HCEC 1CT (cell line): ENCODE measurements around the gene CACNA1H.

Experiments
- DNase-seq: peaks from one replicate; pipeline ENCODE4 v3.0.0-alpha.2; 2017

The CACNA1H gene

GRCh38 chr16:1152651-1153259, at the start of gene CACNA1H:
Gene CACNA1H (plus strand): TSS chr16:1153106. CDS start chr16:1153738, 632 bp downstream.
- DNase-seq: no peak

DNA sequence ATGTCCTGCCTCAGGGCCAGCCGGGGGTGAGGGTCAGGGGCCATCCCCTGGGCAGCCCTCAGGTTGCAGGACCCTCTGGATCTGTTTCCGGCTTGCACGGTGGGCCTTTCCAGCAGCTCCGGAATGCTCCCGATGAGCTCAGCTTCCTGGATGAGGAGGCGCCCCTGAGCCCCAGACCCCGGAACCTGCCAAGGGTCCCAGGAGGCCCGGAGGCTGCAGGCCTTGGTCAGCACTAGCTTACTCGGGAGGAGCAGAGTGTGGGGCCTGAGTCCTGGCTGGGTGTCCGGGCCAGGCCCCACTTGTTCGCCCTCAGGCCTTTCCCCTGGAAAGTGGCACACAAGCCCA, 49.3 kb upstream of the CACNA1H start:
- no peak for DNase-seq

- peak; percentile 22 for DNase-seq
Observed at GRCh38 chr16:1105888-1106620, 46.9 kb upstream of the CACNA1H start.

DNA sequence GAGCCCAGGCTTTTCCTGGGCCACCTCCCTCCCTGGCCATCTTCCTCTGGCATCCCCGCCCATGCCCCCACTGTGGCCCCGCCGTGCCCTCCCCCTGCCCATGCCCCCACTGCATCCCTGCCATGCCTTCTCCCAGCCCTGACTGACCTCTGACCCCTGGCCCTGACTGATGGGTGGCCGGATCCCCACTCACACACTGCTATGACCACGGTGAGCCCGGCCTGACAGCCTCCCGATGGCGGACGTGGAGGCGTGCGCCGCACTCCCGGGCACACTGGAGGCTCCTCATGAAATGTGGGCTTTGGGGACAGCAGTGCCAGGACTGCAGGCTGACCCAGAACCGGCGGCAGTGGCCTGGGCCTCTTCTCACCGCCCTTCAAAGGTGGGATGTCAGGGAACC, 46.2 kb upstream of the CACNA1H start:
- no peak for DNase-seq

DNA sequence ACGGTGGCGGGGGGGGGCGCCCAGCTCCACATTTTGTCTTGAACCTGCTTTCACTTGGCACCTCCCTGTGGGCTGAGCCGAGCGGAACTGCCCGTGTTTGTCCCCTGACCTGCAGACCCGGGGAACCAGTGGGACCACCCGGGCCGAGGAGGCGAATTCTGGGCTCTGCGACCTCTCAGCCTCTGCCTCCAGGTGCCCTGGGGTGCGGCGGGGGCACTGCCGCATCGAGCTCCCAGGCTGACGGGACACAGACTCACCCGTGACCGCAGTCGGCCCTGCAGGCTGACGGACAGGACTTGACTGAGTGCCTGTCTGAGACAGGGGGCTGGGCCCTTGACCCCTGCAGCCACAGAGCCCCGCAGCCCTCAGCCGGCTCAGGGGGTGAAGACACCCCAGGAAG, 45.8 kb upstream of the CACNA1H start:
- DNase-seq: no peak

DNA sequence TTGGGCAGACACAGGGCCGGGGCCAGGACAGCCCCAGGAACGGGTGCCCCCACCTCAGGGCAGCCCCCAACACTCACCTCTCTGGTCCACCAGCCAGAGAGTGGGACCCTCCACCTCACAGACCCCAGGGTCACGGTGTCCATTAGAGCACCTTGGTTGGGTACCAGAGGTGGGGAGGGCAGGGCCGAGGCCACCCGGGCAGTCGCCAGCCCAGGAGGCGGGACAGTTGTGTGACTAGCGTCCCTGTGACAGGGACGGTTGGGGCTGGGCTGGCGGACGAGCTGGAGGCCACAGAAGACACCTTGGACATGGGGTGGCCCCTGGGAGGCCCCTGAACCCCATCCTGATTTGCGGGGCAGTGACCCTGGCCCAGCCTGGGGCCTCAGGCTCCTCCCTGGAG, 45.2 kb upstream of the CACNA1H start:
- no peak for DNase-seq

DNA sequence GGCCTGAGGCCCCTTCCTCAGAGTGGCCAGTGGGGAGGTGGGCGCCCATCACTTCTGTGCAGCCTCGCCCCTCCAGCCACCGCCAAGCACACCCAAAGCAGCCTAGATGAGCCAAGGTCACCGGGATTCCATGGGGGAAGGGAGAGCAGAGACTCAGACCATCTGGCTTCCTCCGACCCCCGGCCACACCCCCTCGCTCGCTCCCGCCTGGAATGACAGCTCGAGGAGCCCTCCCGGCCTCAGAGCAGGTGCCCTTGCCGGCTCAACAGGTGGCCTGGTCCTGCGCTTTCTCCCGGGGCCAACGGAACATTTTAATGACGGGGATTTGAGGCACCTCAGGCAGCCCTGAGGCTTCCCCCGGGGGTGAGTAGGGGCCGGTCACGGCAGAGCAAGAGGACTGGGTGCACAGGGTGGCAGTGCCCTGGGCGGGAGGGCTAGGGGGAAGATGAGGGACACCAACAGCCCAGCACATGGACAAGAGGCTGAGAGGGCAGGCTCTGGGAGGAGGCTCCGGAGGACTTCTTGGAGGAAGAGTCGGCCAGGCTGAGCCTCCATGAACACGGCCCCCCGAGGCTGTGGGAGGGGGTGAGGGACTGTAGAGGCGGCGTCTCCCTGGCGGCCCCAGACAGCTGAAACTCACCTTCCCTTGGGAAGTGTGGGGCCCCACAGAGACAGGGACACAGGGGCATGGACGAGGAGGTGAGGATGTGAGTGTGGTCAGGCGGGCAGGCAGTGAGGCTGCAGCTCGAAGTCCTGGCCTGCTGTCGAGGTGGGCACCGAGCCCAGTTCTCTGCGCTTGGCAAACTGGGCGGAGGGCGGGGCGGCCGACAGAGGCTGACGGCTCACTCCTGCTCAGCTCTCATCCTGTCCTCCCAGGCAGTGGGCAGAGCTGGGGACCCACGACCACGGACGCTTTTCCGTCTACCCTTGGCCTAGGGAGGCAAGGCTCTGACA, 44.3 kb upstream of the CACNA1H start:
- no peak for DNase-seq

DNA sequence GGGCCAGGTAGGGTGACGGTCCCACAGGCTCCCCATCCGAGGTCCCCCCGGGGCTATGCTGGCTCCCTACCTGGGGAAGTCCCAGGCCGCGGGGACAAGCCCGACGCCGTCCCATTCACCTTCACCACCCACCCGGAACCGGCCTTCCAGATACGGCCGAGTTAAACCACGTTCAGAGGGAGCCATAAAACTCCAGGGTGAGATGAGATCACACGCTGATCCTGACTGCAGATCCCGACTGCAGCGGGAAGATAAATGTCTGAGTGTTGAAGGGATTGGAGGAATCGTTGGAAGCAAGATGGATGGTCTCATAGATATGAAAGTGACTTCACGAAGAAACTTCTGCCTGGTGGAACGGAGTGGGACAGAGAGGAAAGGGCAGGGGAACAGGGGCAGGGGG, 43.3 kb upstream of the CACNA1H start:
- no peak for DNase-seq

- no peak for DNase-seq
Observed at GRCh38 chr16:1112506-1113184, 40.3 kb upstream of the CACNA1H start.

- DNase-seq: no peak
Observed at GRCh38 chr16:1113489-1113888, 39.4 kb upstream of the CACNA1H start.

DNA sequence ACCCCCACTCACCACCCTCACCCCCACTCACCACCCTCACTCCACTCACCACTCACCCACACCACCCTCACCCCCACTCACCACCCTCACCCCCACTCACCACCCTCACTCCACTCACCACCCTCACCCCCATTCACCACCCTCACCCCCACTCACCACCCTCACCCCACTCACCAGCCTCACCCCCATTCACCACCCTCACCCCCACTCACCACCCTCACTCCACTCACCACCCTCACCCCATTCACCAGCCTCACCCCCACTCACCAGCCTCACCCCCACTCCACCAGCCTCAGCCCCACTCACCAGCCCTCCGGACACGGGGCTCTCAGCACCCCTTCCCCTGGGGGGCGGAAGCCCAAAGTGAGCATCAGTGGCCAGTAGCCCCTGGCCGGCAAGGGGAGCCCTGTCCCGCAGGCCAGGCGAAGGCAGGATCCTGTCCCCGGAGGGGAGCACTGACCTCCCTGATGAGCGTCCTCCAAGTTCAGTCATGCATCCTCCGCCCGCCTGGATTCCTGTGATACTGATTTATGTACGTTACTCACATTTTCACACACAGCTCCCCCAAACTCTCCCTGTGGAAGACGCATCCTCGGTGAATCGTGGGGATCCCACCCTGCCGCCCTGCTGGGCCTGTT, 38.9 kb upstream of the CACNA1H start:
- no peak for DNase-seq

DNA sequence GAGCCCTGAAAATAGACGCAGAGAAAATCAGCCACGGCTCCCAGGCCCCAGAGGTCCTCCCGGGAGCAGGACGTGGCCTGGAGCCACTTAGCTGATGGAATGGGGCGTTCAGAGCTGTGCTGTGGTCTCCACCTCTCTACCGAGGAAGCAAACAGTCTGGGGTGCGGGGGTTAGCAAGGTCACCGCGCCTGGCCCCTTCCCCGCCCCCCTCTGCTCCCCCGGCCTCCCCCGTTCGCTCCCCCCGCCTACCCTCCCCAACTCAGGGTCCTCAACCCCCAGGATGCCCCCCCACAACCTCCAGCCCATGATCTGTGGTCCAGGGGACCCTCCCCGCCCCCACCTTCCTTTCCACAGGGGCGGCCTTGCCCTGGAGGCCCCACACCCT, 36.2 kb upstream of the CACNA1H start:
- DNase-seq: no peak

DNA sequence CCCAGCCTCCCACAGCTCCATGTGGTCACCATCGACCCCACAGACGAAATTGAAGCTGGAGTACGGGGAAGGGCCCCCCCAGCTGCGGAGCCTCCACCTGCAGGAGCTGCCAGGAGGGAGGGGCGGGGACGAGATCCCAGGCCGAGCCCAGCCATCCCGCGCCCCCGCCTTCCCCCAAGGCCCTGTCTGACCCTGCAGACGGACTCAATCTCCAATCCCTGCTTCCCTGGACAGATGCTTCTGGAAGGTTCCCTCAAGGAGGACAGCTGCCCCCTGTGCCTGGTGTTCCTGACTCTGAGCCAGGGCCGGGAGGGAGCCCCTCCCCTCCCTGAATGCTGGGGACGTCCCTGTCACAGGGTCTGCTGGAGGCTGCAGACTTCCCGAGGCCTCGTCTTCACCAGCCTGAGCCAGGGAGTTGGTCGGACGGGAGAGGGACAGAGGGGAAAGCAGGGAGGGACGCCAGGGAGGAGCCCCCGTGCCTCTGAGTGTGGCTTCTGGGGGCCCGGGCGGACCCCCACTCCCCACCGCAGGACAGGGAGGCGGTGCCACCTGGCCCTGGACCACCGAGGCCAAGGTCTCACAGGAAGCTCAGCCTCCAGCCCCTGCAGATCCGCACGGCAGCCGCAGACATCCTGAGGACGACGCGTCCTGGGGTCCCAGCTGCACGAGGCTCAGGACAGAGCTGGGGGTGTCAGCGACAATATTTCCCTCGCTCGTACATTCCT, 35.6 kb upstream of the CACNA1H start:
- no peak for DNase-seq

- DNase-seq: no peak
Observed at GRCh38 chr16:1117926-1118325, 35.0 kb upstream of the CACNA1H start.

- DNase-seq: no peak
Observed at GRCh38 chr16:1119129-1119528, 33.8 kb upstream of the CACNA1H start.

DNA sequence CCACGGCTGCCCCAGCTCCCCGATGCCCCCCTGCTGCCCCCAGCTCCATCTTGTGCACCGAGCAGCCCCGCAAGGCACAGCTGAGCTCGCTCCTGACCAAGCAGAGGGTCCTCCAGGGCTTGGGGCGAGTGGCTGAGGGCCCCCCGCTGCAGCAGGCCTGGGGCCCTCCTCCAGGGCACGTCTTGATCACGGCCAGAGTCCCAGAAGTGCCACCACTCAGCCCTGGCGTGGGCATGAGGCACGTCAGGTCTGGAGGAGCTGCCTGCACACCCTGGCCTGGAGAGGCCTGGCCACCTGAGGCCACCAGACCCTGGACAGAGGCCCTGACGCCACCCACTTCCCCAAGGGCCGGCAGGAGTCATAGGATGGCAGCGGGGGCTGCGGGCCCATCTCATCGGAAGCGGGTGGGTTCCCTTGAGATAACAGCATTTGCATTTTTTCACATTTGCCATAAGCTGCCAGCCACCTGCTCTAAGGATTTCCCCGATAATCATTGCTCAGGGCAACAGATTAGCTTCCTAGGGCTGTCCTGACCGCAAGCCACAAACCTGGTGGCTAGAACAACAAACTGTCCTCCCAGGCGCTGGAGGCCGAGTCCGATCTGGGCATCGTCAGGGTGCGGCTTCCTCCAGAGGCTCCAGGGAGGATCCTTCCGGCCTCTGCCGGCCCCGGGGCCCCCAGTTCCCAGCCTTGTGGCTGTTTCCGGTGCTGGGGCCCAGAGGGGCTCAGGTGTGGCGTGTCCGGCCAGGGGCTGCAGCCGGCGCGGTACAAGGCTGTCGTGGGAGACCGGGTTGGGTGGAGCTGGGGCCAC, 32.9 kb upstream of the CACNA1H start:
- DNase-seq: no peak

- no peak for DNase-seq
Observed at GRCh38 chr16:1120577-1120941, 32.3 kb upstream of the CACNA1H start.

DNA sequence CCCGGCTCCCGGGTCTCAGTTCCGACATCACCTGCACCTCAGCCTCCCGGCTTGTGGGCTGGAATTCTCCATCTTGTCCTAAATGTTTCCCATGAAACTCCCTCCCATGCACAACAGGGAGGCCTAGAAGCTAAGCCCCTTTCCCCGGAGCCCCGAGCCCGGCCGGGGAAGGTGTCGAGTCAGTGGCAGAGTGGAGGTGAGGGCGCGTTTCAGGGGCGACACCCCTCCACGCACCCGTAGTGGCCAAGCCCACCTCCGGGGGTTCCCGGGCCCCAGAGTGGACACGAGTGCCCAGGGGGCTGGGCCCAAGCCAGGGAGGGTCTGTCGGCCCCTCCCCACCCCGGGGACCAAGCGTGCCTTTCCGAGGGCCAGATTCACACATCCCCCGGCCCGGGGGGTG, 31.9 kb upstream of the CACNA1H start:
- DNase-seq: no peak

- no peak for DNase-seq
Observed at GRCh38 chr16:1121601-1122397, 31.1 kb upstream of the CACNA1H start.

GRCh38 chr16:1122398-1122765, 30.5 kb upstream of the CACNA1H start:
- DNase-seq: no peak
